WTC11 (cell line): ENCODE measurements around the gene MYL3. TPM values are rescaled to one million over a fixed set of nuclear protein-coding genes. Genes with fewer than 3 reads are reported as not detected.

ENCODE experiments used
- ATAC-seq: fragments of 200-7000 bp; cut with Tn5 transposase; 2 replicates; pipeline ENCODE4 v1.10.0; 2021; ENCODE audit warnings: mild to moderate bottlenecking, moderate library complexity
- CTCF ChIA-PET: fragments of 300-600 bp; sonication (Branson Sonifier 250); formaldehyde crosslinking; loops from one replicate; lab custom pipeline; 2021; ENCODE audit warnings: antibody characterized with exemption; lab: Charles Lee
- POLR2A ChIA-PET: fragments of 350-600 bp; sonication (Branson Sonifier 250); formaldehyde crosslinking; loops from one replicate; lab custom pipeline; 2021; ENCODE audit warnings: antibody characterized with exemption; lab: Charles Lee
- DNase-seq: peaks from one replicate; pipeline ENCODE4 v3.0.0; 2021; ENCODE audit warnings: low spot score
- H3K27ac Mint-ChIP-seq: 2 replicates; pipeline ENCODE4 v1.8.0; 2021; ENCODE audit warnings: mixed read lengths
- H3K27me3 Mint-ChIP-seq: 2 replicates; pipeline ENCODE4 v1.8.0; 2021; ENCODE audit warnings: low read depth, mild to moderate bottlenecking, moderate library complexity, mixed read lengths
- H3K36me3 Mint-ChIP-seq: 2 replicates; pipeline ENCODE4 v1.8.0; 2021; ENCODE audit warnings: mixed read lengths
- H3K4me1 Mint-ChIP-seq: 2 replicates; pipeline ENCODE4 v1.8.0; 2022; ENCODE audit warnings: mixed read lengths
- H3K4me3 Mint-ChIP-seq: 2 replicates; pipeline ENCODE4 v1.8.0; 2021; ENCODE audit warnings: mild to moderate bottlenecking, moderate library complexity, mixed read lengths
- H3K9me3 Mint-ChIP-seq: 2 replicates; pipeline ENCODE4 v1.8.0; 2021; ENCODE audit warnings: mixed read lengths
- ARID4B ChIP-seq: sonication (generic); formaldehyde crosslinking; IDR thresholded peaks from 2 replicates; pipeline ENCODE4 v1.8.0; 2023; ENCODE audit warnings: missing genetic modification reagents, mild to moderate bottlenecking, borderline replicate concordance
- ESRRA ChIP-seq: sonication (generic); formaldehyde crosslinking; IDR thresholded peaks from 2 replicates; pipeline ENCODE4 v1.8.1; 2022; ENCODE audit warnings: mild to moderate bottlenecking, missing genetic modification reagents, borderline replicate concordance
- FOXJ3 ChIP-seq: sonication (generic); formaldehyde crosslinking; IDR thresholded peaks from 2 replicates; pipeline ENCODE4 v1.9.0; 2021; ENCODE audit warnings: missing genetic modification reagents, mild to moderate bottlenecking, borderline replicate concordance
- MYBL2 ChIP-seq: sonication (generic); formaldehyde crosslinking; IDR thresholded peaks from 2 replicates; pipeline ENCODE4 v1.8.1; 2023; ENCODE audit warnings: mild to moderate bottlenecking, moderate library complexity, missing genetic modification reagents
- NR2C2 ChIP-seq: sonication (generic); formaldehyde crosslinking; IDR thresholded peaks from 2 replicates; pipeline ENCODE4 v1.8.0; 2022; ENCODE audit warnings: mild to moderate bottlenecking, missing genetic modification reagents
- OVOL2 ChIP-seq: fragments of 250-450 bp; sonication (Bioruptor Pico); IDR thresholded peaks from 2 replicates; pipeline ENCODE4 v1.9.0; 2021; ENCODE audit warnings: mild to moderate bottlenecking, borderline replicate concordance
- PRDM15 ChIP-seq: sonication (generic); formaldehyde crosslinking; IDR thresholded peaks from 2 replicates; pipeline ENCODE4 v1.8.0; 2022; ENCODE audit warnings: missing genetic modification reagents
- PREB ChIP-seq: sonication (generic); formaldehyde crosslinking; IDR thresholded peaks from 2 replicates; pipeline ENCODE4 v1.8.1; 2022; ENCODE audit warnings: mild to moderate bottlenecking, missing genetic modification reagents, moderate library complexity, borderline replicate concordance
- STAT6 ChIP-seq: sonication (generic); formaldehyde crosslinking; conservative IDR thresholded peaks from 2 replicates; pipeline ENCODE4 v1.8.1; 2023; ENCODE audit warnings: mild to moderate bottlenecking, low read depth, missing genetic modification reagents, moderate library complexity
- total RNA-seq: library from RNA; stranded (reverse); gene quantifications from 3 replicates; pipeline ENCODE4 v1.2.3, GENCODE V29; 2021

MYL3 gene
- total RNA-seq, 1 experiment from 2014 or later: 0.31 TPM

GRCh38 chr3:46853441-46854415 is 9.5 kb downstream of the MYL3 start (continued):
- no peak for TF ChIP-seq PRDM15 (CRISPR knock-in tag)

- no peaks in the 10 kb centered on the region for H3K36me3 Mint-ChIP-seq
- DNase-seq (no peak), ATAC-seq (no peak)
- H3K9me3 Mint-ChIP-seq: no peaks in the 10 kb centered on the region
- POLR2A ChIA-PET: no interaction called here
- CTCF ChIA-PET: interaction anchor here (1.4 to 2.8 kb wide), 2 partner anchors 57 to 136 kb away, joined by 5 to 8 read pairs; partner anchors contain the start of gene PRSS50
- no peak overlapping the region for H3K4me3 Mint-ChIP-seq
- H3K4me1 Mint-ChIP-seq: peaks cover 6% of the 10 kb centered on the region
- no peak overlapping the region for H3K27ac Mint-ChIP-seq
- TF ChIP-seq ESRRA (no peak), MYBL2 (CRISPR knock-in tag) (no peak), FOXJ3 (CRISPR knock-in tag) (no peak), NR2C2 (no peak), STAT6 (CRISPR knock-in tag) (no peak), OVOL2 (CRISPR knock-in tag) (no peak), ARID4B (CRISPR knock-in tag) (no peak), PREB (CRISPR knock-in tag) (no peak)
- H3K27me3 Mint-ChIP-seq: peaks cover 2% of the 10 kb centered on the region; the same call in 1 of the 2 replicates
Measured at GRCh38 chr3:46852839-46853355, 10.3 kb downstream of the MYL3 start.
